NCI-H2029 (cell line): Measurements from ENCODE around the gene ARL14EPL.

Experiments used
- DNase-seq: peaks from one replicate; lab custom pipeline; 2025; lab: John Stamatoyannopoulos, UW

The ARL14EPL gene

DNA sequence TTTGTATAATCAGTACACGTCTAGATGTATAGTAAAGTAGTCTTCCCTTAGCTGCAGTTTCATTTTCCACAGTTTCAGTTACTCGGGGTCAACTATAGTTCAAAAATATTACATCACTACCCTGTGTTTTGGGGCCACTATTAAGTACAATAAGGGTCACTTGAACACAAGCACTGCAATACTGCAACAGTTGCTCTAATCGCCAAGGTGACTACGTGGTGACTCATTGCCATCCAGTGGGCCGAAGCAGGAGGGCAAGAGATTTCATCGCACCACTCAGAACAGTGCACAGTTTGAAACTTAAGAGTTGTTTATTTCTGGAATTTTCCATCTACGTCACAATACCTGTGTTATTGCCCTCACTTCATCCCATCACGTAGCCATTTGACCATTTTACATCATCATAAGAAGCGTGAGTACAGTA, at the start of gene ARL14EPL:
Gene ARL14EPL, plus strand, starts transcription at position 379 of the 424 bp plus-strand sequence. CDS start 18,994 bp downstream, outside the sequence.
- DNase-seq = no peak

DNA sequence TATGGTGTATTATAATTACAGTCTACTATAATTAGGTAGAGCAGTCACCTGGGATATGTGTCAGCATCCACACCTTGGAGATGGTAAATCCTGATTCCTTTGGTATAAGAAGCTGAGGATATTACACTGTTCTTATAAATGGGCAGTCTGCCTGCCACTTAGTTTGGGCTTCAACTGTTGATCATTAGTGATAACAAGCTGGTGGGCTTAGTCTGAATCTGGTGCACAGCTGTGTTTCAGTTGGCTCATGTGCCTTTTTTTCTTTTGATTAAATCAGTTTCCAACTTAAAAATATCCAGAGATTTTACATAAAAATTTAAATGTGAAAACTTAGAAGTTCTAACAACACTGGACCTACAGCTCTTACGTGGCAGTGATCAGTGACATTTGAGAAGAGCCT, 48.8 kb upstream of the ARL14EPL start:
- DNase-seq = no peak

- no peak for DNase-seq
Measured at GRCh38 chr5:115985802-115986757, 46.2 kb upstream of the ARL14EPL start.

- DNase-seq = no peak
Measured at GRCh38 chr5:115988002-115988401, 44.3 kb upstream of the ARL14EPL start.

DNA sequence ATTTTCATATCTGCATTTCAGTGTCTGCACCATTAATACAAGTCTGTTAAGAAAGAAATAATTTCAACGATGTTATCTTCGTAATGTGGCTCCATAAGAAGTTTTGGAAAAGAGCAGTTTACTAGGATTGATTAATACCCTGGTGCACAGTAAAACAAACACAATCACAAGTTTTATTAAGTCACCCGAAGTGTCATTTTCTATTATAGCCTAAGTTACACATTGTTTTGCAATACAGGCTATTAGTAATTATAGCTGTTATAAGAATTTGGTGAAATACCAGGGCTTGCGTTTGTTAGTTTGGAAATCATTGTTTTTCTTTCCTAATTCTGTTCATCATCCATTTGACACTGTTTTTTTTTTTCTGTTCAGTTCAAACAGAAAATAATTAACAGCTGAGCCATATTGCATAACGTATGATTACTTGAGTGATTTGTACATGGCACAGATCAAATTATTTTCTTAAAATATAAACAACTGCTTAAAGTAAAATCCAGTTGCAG, 39.4 kb upstream of the ARL14EPL start:
- no peak for DNase-seq

DNA sequence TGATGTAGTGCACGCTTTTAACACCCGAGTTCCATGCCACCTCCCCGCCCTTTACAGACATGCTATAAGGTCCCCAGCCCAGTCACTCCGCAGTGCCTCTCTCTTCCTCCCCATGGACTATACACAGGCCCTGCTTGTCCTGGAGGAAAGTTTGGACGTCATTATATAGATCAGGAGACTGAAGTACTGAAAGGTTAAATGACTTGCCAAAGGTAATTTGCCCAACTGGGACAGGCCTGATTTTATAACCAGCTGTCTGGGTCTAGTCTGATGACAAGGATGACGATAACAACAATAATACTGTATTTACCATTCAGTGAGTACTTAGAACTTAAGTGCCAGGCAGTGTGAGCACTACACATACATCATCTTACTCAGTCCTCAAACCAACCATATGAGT, 36.9 kb upstream of the ARL14EPL start:
- DNase-seq = no peak

GRCh38 chr5:116002116-116002906, 30.0 kb upstream of the ARL14EPL start:
- DNase-seq = no peak

DNA sequence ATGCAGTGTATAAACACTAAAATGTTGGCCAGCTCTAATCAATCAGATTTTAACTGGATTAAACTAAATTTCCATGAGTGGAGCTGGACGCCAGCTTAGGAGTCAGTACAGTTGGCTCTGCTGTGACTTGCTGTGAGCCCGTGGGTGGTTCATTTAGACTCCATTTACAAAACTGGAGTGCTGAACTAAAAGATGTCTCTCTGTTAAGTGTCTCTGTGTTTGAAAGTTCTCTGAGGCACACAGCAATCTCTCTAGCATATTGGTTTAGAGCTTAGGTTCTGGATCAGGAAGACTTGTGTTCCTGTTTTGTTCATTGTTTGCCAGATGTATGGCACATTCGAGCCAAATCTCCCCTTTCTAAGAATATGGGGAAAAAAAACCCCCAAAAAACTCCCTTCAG, 28.0 kb upstream of the ARL14EPL start:
- no peak for DNase-seq

DNA sequence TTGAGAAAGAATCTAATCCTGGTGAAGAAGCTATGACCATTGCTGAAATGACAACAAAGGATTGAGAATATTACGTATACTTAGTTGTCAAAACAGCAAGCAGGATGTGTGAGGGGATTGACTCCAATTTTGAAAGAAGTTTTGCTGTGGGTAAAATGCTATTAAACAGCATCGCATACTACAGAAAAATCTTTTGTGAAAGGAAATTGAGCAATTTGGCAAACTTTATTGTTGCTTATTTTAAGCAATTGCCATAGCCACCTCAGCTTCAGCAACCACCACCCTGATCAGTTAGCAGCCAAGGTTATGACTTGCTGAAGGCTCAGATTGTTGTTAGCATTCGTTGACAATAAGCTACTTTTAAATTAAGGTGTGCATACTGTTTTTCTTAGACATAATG, 22.5 kb upstream of the ARL14EPL start:
- no peak for DNase-seq

DNA sequence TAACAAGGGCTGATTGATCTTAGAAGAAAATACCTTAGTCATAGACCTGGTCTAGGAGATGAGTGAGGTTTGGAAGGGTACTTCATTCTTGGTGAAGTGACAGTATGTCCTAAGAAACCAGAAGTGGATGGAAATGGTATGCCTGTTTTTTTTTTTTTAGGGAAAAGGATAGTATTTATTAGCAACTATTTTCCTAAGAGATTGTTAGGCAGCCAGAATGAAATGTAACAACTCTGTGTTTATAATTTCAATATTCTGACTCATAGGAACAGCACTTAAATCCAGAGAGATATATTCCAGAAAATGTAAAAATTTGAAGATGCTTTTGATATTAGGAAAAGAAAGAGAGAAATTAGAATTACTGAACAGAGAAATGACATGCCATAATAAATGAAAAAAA, 21.2 kb upstream of the ARL14EPL start:
- DNase-seq = no peak

DNA sequence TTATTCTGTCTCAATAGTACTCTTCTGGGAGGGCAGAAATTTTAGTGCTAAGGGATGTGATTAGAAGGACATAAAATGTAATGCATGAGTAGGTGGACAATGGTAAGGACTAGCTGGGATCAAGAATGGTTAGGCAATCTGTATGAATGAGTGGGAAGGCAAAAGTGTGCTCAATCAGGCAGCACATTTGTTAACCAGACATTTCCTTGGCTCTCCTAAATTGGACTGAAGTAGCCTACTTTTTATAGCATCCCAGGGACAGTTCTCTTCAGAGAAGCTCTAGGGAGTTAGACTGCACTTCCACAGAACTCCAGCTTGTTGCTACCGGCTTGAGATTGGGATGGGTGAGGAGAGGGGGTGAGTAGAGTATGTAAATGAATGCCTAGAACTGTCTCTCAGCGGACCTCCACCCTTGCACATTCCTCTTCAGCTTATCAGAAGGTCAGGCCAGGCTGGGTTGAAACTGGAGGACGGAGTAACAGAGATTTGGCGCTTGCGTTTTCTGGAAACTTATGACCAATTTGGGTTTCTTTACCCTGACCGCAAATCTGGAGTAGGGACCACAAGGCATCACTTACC, 19.0 kb upstream of the ARL14EPL start:
- no peak for DNase-seq

GRCh38 chr5:116013936-116014335, 18.3 kb upstream of the ARL14EPL start:
- no peak for DNase-seq

DNA sequence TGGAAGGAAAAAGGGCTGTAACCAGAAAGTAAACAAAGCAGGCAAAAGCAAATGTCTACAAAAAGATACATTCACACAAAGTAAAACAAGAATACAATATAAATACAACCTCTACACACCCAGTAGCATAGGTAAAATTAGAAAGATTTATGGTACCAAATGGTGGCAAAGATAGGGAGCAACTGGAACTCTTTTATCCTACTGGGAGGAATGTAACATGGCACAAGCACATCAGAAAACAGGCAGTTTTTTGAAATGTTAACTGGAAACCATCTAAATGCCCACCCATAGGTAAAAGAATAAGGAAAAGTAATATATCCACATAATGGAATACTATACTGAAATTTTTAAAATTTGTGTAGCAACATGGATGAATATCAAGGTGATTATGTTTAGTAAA, 8.7 kb upstream of the ARL14EPL start:
- no peak for DNase-seq

GRCh38 chr5:116025866-116026265, 6.4 kb upstream of the ARL14EPL start:
- DNase-seq = no peak

GRCh38 chr5:116032991-116033390, 719 bp downstream of the ARL14EPL start:
- no peak for DNase-seq

GRCh38 chr5:116035123-116035522, 2.9 kb downstream of the ARL14EPL start:
- no peak for DNase-seq

- no peak for DNase-seq
Measured at GRCh38 chr5:116037236-116037822, 5.1 kb downstream of the ARL14EPL start.

DNA sequence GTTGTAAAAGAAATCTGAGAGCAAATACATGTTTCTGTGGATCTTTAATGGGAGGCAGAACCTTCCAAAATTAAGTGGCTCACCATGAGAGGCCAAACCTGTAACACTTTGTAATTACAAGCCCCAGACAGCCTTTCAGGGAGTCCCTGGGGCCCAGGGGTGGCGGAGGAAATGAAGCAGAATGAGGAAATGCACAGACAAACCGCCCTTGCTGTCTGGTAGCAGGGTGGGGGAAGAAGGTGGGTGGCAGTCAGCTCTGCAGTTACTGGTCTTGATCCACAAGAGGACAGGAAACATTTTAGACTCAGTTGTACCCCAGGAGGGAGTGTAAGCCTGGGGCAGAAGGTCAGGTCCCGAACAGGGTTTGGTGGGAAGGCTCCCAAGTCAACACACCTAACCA, 6.5 kb downstream of the ARL14EPL start:
- no peak for DNase-seq

DNA sequence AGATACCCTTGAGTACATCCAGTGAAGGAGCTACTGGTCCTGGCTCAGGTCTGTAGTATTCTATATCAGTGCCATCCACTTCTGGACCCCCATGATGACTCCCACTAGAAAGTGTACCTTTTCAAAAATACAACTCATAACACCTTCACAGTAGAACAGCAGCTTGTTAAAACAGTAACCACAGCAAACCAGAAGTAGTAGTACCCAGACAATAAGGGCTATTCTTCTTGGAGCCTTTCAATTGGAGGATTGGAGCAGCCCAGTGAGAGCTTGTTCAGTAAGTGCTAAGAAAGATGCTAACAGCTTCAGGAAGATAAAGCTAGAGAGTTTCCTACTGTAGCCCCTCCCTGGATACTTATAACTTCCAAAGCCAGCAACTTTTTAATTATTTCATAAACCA, 10.1 kb downstream of the ARL14EPL start:
- no peak for DNase-seq

DNA sequence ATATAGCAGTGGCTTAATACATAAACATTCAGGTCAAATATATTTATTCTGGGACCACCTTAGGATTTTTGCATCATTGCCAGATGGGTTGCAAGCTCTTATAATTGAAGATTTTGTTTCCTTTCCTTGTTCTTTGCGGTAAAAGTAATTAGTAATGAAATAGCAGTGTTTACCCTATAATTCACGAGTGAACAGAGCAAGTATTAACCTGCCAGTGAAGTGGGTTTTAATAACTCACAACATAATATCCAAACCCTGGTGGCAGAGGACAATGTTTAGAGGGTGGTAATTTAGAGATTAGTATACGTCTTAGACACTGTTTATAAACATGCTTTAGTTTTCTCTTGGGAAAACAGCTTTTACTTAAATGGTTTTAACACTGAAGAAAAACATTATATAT, 11.8 kb downstream of the ARL14EPL start:
- DNase-seq = no peak

DNA sequence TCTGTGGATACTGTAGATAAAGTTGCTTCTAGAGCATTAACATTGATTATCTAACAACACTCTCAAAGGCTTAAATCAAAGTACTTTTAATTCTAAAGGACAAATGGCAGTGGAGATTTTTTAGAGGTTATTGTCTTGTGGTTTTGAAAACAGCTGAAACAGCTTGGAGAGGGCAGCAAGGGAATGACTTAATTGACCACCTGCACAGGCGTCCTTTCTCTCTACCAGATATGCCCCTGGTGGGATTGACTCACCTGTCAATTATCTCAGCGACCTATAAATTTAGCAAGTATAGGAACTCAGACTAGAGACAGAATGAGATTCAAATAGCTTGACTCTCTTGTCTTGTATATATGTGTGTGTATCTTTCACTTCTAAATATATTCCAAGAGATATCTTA, 13.5 kb downstream of the ARL14EPL start:
- no peak for DNase-seq

DNA sequence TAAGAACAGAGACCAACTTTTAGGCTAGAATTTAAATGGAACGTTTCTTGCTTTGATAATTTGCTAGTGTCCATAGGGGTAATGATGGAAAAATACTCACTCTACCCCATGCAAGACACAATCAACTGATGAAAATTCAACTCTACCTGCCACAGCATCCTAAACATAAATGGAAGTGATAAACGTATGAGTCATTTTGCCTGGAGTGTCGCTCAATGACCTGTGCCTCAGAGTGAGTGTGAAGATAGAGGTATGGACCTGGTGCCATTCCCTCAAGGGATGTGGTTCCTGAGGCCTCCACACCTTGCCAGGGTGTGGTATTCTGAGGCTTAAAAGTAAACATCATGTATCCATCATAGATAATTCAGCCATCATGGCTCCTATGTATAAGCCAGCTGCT, 14.0 kb downstream of the ARL14EPL start:
- DNase-seq = no peak
